C4-2B (cell line): Measurements from ENCODE around the gene ALDOC.

Source experiments
- ZFX ChIP-seq: fragments of 450-650 bp; IDR thresholded peaks from 2 replicates; pipeline ENCODE4 v1.6.1; 2017
- TF ChIP-seq, protein P1 (sequence below): fragments of 450-650 bp; conservative IDR thresholded peaks from 2 replicates; pipeline ENCODE4 v1.5.1; 2017; ENCODE audit warnings: mild to moderate bottlenecking

DNA sequence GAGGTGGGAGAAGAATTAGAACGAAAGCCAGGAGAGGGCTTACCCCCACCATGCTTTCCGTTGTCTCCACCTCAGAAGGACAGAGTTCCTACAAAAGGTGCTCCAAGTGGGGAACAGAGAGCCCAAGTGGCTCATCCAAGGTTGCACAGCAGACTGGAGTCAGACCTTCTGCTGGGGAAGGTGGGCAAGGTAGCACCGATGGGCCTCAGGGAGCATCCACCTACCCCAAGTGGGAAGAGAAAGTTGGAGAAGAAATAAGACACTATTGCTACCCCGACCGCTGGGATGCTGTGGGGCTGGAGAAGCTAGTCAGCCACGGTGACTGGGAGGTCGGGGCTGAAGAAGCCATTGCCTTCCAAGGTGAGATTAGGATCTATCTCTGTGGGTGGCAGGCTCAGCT, 45.8 kb downstream of the ALDOC start:
- TF ChIP-seq, protein P1, sequence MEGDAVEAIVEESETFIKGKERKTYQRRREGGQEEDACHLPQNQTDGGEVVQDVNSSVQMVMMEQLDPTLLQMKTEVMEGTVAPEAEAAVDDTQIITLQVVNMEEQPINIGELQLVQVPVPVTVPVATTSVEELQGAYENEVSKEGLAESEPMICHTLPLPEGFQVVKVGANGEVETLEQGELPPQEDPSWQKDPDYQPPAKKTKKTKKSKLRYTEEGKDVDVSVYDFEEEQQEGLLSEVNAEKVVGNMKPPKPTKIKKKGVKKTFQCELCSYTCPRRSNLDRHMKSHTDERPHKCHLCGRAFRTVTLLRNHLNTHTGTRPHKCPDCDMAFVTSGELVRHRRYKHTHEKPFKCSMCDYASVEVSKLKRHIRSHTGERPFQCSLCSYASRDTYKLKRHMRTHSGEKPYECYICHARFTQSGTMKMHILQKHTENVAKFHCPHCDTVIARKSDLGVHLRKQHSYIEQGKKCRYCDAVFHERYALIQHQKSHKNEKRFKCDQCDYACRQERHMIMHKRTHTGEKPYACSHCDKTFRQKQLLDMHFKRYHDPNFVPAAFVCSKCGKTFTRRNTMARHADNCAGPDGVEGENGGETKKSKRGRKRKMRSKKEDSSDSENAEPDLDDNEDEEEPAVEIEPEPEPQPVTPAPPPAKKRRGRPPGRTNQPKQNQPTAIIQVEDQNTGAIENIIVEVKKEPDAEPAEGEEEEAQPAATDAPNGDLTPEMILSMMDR = no peak
- TF ChIP-seq ZFX = no peak
